K562 (cell line): ENCODE measurements around the gene TMEM167A. TPM values are rescaled to one million over a fixed set of nuclear protein-coding genes. Genes with fewer than 3 reads are reported as not detected.

ENCODE experiments used
- CBX1 ChIP-seq: sonication (generic); IDR thresholded peaks from 2 replicates; pipeline ENCODE4 v1.6.1; 2016; ENCODE audit warnings: antibody characterized with exemption, low read depth, mild to moderate bottlenecking
- HBP1 ChIP-seq: fragments of 450-650 bp; formaldehyde crosslinking; IDR thresholded peaks from 2 replicates; pipeline ENCODE4 v1.4.0; 2022; ENCODE audit warnings: missing genetic modification characterization
- JUND ChIP-seq, 2 experiments: IDR thresholded peaks; 2 replicates in 1 of 2; 3 replicates in 1 of 2; pipeline ENCODE4 v1.6.1; 2011; ENCODE audit warnings: borderline replicate concordance in 2 of 2, low read depth in 2 of 2, low read length in 2 of 2, improper control_type of control experiment in 1 of 2, missing biosample characterization in 1 of 2, missing genetic modification characterization in 1 of 2, missing genetic modification reagents in 1 of 2
- KDM4B ChIP-seq, 2 experiments: fragments of 450-650 bp in 1 of 2; sonication (generic) in 1 of 2; IDR thresholded peaks; 2 replicates each; pipeline ENCODE4 v1.6.1; 2016 to 2017; ENCODE audit warnings: borderline replicate concordance in 2 of 2, antibody characterized with exemption in 1 of 2, low read depth in 1 of 2, mild to moderate bottlenecking in 1 of 2
- NFRKB ChIP-seq: fragments of 450-650 bp; IDR thresholded peaks from 2 replicates; pipeline ENCODE4 v1.6.1; 2016; ENCODE audit warnings: low read depth
- TAF7 ChIP-seq: fragments of 450-650 bp; IDR thresholded peaks from 2 replicates; pipeline ENCODE4 v1.6.1; 2016; ENCODE audit warnings: missing genetic modification characterization, missing compliant biosample characterization
- ZBTB7A ChIP-seq: IDR thresholded peaks from 2 replicates; pipeline ENCODE4 v1.6.1; 2011; ENCODE audit warnings: low read depth, mild to moderate bottlenecking, low read length, moderate library complexity, borderline replicate concordance; ENCODE audit not compliant: control insufficient read depth
- ZEB2 ChIP-seq: fragments of 450-650 bp; IDR thresholded peaks from 2 replicates; pipeline ENCODE4 v1.6.1; 2016
- ZFP36 ChIP-seq: fragments of 150-350 bp; IDR thresholded peaks from 2 replicates; pipeline ENCODE4 v1.6.1; 2018; ENCODE audit warnings: low read length, low read depth; ENCODE audit not compliant: partially characterized antibody
- ZNF274 ChIP-seq: IDR thresholded peaks from 2 replicates; pipeline ENCODE4 v1.6.1; 2011; ENCODE audit warnings: low read depth, mild to moderate bottlenecking, low read length, moderate library complexity, borderline replicate concordance
- ZNF311 ChIP-seq: fragments of 250-450 bp; sonication (Bioruptor Pico); IDR thresholded peaks from 2 replicates; pipeline ENCODE4 v1.4.0; 2020; ENCODE audit warnings: mild to moderate bottlenecking, moderate library complexity
- ZNF347 ChIP-seq: fragments of 450-650 bp; formaldehyde crosslinking; IDR thresholded peaks from 2 replicates; pipeline ENCODE4 v1.4.0; 2020; ENCODE audit warnings: low read depth, mild to moderate bottlenecking, moderate library complexity
- ZNF445 ChIP-seq: fragments of 250-450 bp; sonication (Bioruptor Pico); IDR thresholded peaks from 2 replicates; pipeline ENCODE4 v1.4.0; 2020; ENCODE audit warnings: low read depth, mild to moderate bottlenecking, moderate library complexity
- ZNF511 ChIP-seq: sonication (generic); formaldehyde crosslinking; IDR thresholded peaks from 2 replicates; pipeline ENCODE4 v1.8.0; 2022; ENCODE audit warnings: mild to moderate bottlenecking, missing genetic modification reagents
- polyA plus RNA-seq, 8 experiments: library from polyadenylated mRNA; depleted of rRNA in 4 of 8; stranded (reverse) in 5 of 8; unstranded in 3 of 8; fragments of >200 nt; fragmentation: Nextera tagmentation in 2 of 8; fragmentation: Illumina TruSeq in 1 of 8; extraction: Ambion mirVana in 2 of 8; extraction: Trizol in 1 of 8; gene quantifications; 2 replicates each; pipeline versions ENCODE4 v1.2.1 to v1.2.3, GENCODE V29; 2011 to 2014; ENCODE audit warnings: inconsistent platforms in 1 of 8, missing spikeins in 1 of 8
- total RNA-seq, 7 experiments: library from RNA; depleted of rRNA in 6 of 7; stranded (reverse); fragments of >200 nt in 6 of 7; fragmentation: Illumina TruSeq in 2 of 7; extraction: Trizol in 2 of 7; gene quantifications; 2 replicates each; pipeline versions ENCODE4 v1.2.1 to v1.2.3, GENCODE V29; 2011 to 2021; ENCODE audit warnings: low replicate concordance in 1 of 7
- TF ChIP-seq, protein P1 (sequence below): sonication (generic); formaldehyde crosslinking; IDR thresholded peaks from 2 replicates; pipeline ENCODE4 v1.8.1; 2023; ENCODE audit warnings: missing genetic modification reagents, mild to moderate bottlenecking, borderline replicate concordance
- TF ChIP-seq, protein P2 (sequence below): fragments of 450-650 bp; formaldehyde crosslinking; IDR thresholded peaks from 2 replicates; pipeline ENCODE4 v1.4.0; 2022; ENCODE audit warnings: mild to moderate bottlenecking, moderate library complexity

The TMEM167A gene
- total and polyA plus RNA-seq, 9 of the 15 experiments (the other 6 are each of a cell fraction or from before 2014, with no cell fraction given), result 35.3 to 458 (median 110) TPM

GRCh38 chr5:83076742-83077661 lies at the start of gene TMEM167A, which contains the start of gene XRCC4 (continued):
- TF ChIP-seq HBP1 (CRISPR knock-in tag), result no peak
- no peak for TF ChIP-seq ZNF347 (CRISPR knock-in tag)
- TF ChIP-seq ZBTB7A, result 0 out of 2 replicates have a peak, but pooled peaks have one; percentile 4
- no peak for TF ChIP-seq ZNF311 (CRISPR knock-in tag)
- no peak for TF ChIP-seq ZNF274
- no peak for TF ChIP-seq KDM4B (IDR thresholded peaks at IDR 0.05; ENCODE audit: borderline replicate concordance in 2 of 2, low read depth in 1 of 2)
- TF ChIP-seq, protein P1, sequence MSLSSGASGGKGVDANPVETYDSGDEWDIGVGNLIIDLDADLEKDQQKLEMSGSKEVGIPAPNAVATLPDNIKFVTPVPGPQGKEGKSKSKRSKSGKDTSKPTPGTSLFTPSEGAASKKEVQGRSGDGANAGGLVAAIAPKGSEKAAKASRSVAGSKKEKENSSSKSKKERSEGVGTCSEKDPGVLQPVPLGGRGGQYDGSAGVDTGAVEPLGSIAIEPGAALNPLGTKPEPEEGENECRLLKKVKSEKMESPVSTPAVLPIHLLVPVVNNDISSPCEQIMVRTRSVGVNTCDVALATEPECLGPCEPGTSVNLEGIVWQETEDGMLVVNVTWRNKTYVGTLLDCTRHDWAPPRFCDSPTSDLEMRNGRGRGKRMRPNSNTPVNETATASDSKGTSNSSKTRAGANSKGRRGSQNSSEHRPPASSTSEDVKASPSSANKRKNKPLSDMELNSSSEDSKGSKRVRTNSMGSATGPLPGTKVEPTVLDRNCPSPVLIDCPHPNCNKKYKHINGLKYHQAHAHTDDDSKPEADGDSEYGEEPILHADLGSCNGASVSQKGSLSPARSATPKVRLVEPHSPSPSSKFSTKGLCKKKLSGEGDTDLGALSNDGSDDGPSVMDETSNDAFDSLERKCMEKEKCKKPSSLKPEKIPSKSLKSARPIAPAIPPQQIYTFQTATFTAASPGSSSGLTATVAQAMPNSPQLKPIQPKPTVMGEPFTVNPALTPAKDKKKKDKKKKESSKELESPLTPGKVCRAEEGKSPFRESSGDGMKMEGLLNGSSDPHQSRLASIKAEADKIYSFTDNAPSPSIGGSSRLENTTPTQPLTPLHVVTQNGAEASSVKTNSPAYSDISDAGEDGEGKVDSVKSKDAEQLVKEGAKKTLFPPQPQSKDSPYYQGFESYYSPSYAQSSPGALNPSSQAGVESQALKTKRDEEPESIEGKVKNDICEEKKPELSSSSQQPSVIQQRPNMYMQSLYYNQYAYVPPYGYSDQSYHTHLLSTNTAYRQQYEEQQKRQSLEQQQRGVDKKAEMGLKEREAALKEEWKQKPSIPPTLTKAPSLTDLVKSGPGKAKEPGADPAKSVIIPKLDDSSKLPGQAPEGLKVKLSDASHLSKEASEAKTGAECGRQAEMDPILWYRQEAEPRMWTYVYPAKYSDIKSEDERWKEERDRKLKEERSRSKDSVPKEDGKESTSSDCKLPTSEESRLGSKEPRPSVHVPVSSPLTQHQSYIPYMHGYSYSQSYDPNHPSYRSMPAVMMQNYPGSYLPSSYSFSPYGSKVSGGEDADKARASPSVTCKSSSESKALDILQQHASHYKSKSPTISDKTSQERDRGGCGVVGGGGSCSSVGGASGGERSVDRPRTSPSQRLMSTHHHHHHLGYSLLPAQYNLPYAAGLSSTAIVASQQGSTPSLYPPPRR (CRISPR knock-in tag), result no peak
- no peak for TF ChIP-seq ZEB2
- peak; percentile 65; the same call in 1 of the 2 replicates for TF ChIP-seq TAF7 (tag)
- no peak; the same call in 1 of the 2 replicates for TF ChIP-seq CBX1
- TF ChIP-seq JUND (IDR thresholded peaks at IDR 0.05; ENCODE audit: borderline replicate concordance, low read depth, low read length), result peak; percentile 42; the same call in 1 of the 2 replicates
- peak; percentile 43; the same call in 1 of the 3 replicates for TF ChIP-seq JUND (tag; IDR thresholded peaks at IDR 0.05; ENCODE audit: borderline replicate concordance, low read depth, low read length)
- TF ChIP-seq, protein P2, sequence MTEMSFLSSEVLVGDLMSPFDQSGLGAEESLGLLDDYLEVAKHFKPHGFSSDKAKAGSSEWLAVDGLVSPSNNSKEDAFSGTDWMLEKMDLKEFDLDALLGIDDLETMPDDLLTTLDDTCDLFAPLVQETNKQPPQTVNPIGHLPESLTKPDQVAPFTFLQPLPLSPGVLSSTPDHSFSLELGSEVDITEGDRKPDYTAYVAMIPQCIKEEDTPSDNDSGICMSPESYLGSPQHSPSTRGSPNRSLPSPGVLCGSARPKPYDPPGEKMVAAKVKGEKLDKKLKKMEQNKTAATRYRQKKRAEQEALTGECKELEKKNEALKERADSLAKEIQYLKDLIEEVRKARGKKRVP (CRISPR knock-in tag), result no peak
- no peak for TF ChIP-seq ZNF445
- TF ChIP-seq NFRKB, result peak; percentile 59
- no peak for TF ChIP-seq ZFP36
- TF ChIP-seq ZNF511, result no peak
